ENCODE results near the gene CXCR4.

Gene CXCR4

DNA sequence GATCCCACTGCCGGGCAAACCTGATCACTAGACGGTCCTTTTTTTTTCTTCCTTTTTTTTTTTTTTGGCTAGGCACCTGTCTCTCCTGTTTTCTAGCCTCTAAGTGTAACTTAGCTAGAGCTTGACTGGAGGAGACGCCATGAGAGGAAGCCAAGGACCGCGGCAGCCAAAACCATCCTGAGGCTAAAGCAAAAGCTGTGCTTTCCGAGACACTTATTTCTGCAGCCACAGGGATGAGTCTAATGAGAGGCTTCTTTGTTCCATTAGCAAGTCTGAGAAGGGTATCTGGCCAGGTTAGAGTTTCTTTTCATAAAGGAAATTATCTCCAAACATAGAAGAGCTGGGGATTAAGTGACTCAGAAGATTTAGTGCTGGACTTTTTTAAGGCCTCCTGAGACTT, 7.3 kb upstream of the CXCR4 start:
- no peak overlapping the region for H3K27ac ChIP-seq (ENCODE audit: low read length)
- H3K36me3 ChIP-seq (ENCODE audit: control insufficient read depth, insufficient read depth, low read length) = no peaks in the 10 kb centered on the region
- H3K4me3 ChIP-seq (ENCODE audit: low read length) = no peak overlapping the region
- H3K27me3 ChIP-seq (ENCODE audit: control insufficient read depth, insufficient read depth, low read length) = no peaks in the 10 kb centered on the region
- H3K9me3 ChIP-seq (ENCODE audit: control insufficient read depth, insufficient read depth, low read length) = no peaks in the 10 kb centered on the region
- no peak for DNase-seq (ENCODE audit: low read depth, low spot score)
- no CpG with 5 or more reads among the region's 6 CpGs for WGBS (ENCODE audit: insufficient coverage, insufficient read length)
- H3K4me1 ChIP-seq (ENCODE audit: control insufficient read depth, insufficient read depth, low read length) = peaks cover 2% of the 10 kb centered on the region; the same call in 1 of the 2 replicates

DNA sequence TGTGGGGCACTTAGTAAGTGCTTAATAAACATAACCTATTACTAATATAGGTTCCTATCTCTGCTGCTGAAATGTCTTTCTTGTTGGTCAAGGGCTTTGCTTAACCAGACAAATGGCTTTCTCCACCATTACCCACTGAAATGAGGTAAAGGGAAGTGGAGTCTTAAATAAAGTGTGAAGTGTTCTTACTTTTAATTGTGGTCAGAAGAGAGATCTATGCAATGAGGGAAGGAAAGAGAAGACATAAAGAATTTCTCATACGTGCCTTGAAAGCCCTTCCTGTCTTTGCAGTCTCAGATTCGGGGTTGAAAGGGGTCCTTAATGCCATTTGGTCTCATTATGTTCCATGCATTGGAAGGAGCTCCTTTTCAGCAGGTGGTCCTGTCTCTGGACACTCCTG, 6.9 kb upstream of the CXCR4 start:
- H3K4me3 ChIP-seq (ENCODE audit: low read length) = no peak overlapping the region
- H3K36me3 ChIP-seq (ENCODE audit: control insufficient read depth, insufficient read depth, low read length) = no peaks in the 10 kb centered on the region
- peaks cover 2% of the 10 kb centered on the region for H3K4me1 ChIP-seq (ENCODE audit: control insufficient read depth, insufficient read depth, low read length)
- no peak for DNase-seq (ENCODE audit: low read depth, low spot score)
- no CpG with 5 or more reads among the region's 2 CpGs for WGBS (ENCODE audit: insufficient coverage, insufficient read length)
- H3K27me3 ChIP-seq (ENCODE audit: control insufficient read depth, insufficient read depth, low read length) = no peaks in the 10 kb centered on the region
- H3K9me3 ChIP-seq (ENCODE audit: control insufficient read depth, insufficient read depth, low read length) = no peaks in the 10 kb centered on the region
- H3K27ac ChIP-seq (ENCODE audit: low read length) = no peak overlapping the region

DNA sequence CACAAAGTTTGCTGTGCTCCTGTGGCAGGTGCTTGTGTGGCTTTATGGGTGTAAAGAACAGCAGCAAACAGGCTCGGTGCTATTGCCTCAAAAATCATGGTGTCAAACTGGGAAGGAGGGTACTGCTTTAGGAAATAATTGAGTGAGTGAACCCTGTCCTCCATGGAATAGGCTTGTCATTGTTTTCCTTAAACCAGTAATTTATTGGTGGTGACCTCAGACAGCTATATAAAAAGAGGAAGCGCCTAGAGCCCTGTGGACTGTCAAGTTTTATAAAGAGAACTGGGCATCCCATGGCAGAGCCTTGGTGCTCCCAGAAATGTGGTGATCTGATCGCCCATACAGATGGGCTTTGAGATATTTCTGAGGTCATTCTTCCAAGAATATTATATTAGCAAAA, 4.7 kb upstream of the CXCR4 start:
- Histone ChIP-seq H3K27ac (ENCODE audit: low read length) (no peak overlapping the region), H3K4me1 (ENCODE audit: control insufficient read depth, insufficient read depth, low read length) (peaks cover 2% of the 10 kb centered on the region), H3K36me3 (ENCODE audit: control insufficient read depth, insufficient read depth, low read length) (no peaks in the 10 kb centered on the region), H3K27me3 (ENCODE audit: control insufficient read depth, insufficient read depth, low read length) (no peaks in the 10 kb centered on the region), H3K9me3 (ENCODE audit: control insufficient read depth, insufficient read depth, low read length) (no peaks in the 10 kb centered on the region), H3K4me3 (ENCODE audit: low read length) (no peak overlapping the region)
- no peak for DNase-seq (ENCODE audit: low read depth, low spot score)
- no CpG with 5 or more reads among the region's 3 CpGs for WGBS (ENCODE audit: insufficient coverage, insufficient read length)

DNA sequence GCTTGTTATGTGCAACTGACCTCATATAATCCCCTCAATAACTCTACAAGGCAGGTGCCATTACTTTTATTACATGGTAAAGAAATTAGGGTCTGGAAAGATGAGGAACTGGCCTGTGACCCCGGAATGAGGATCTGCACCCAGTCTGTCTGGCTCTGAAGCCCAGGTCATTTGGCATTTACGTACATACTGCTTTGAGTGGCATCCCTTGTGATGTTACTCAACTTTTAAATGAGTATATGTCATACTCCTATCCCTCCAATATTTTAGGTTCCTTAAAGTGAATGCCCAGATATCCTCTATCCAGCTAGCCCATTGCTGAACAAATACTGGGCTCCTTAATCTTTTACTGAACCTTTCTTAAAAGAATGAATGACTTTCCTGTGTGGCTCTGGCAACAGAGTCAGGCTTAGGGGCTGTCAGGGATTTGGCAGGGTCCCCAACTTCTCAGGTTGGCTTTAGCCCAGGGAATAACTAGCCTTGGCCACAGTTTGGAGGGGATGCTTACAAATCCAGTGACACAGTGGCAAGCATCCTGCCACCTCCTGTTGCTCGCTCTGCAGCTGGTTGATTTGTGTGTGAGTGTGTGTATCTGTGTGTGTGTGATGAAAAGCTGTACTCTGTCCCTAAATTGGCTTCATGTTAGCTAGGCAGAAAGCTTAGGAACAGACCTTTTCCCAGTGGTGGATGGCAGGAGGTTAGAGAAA, 3.4 kb upstream of the CXCR4 start:
- Histone ChIP-seq H3K4me3 (ENCODE audit: low read length) (no peak overlapping the region), H3K4me1 (ENCODE audit: control insufficient read depth, insufficient read depth, low read length) (peaks cover 3% of the 10 kb centered on the region; the same call in 1 of the 2 replicates), H3K36me3 (ENCODE audit: control insufficient read depth, insufficient read depth, low read length) (no peaks in the 10 kb centered on the region), H3K9me3 (ENCODE audit: control insufficient read depth, insufficient read depth, low read length) (no peaks in the 10 kb centered on the region), H3K27me3 (ENCODE audit: control insufficient read depth, insufficient read depth, low read length) (peaks cover 12% of the 10 kb centered on the region), H3K27ac (ENCODE audit: low read length) (no peak overlapping the region)
- WGBS (ENCODE audit: insufficient coverage, insufficient read length) = no CpG with 5 or more reads among the region's 3 CpGs
- no peak for DNase-seq (ENCODE audit: low read depth, low spot score)

- H3K27ac ChIP-seq (ENCODE audit: low read length) = no peak overlapping the region
- peak overlapping the region; percentile 54; the same call in 1 of the 2 replicates for H3K4me3 ChIP-seq (ENCODE audit: low read length)
- WGBS (ENCODE audit: insufficient coverage, insufficient read length) = no CpG with 5 or more reads among the region's 16 CpGs
- DNase-seq (ENCODE audit: low read depth, low spot score) = no peak
- peaks cover 13% of the 10 kb centered on the region for H3K27me3 ChIP-seq (ENCODE audit: control insufficient read depth, insufficient read depth, low read length)
- H3K4me1 ChIP-seq (ENCODE audit: control insufficient read depth, insufficient read depth, low read length) = peaks cover 1% of the 10 kb centered on the region; the same call in 1 of the 2 replicates
- no peaks in the 10 kb centered on the region for H3K9me3 ChIP-seq (ENCODE audit: control insufficient read depth, insufficient read depth, low read length)
- H3K36me3 ChIP-seq (ENCODE audit: control insufficient read depth, insufficient read depth, low read length) = no peaks in the 10 kb centered on the region
These were observed 2.0 kb upstream of the CXCR4 start for GRCh38 chr2:136119717-136120675.

DNA sequence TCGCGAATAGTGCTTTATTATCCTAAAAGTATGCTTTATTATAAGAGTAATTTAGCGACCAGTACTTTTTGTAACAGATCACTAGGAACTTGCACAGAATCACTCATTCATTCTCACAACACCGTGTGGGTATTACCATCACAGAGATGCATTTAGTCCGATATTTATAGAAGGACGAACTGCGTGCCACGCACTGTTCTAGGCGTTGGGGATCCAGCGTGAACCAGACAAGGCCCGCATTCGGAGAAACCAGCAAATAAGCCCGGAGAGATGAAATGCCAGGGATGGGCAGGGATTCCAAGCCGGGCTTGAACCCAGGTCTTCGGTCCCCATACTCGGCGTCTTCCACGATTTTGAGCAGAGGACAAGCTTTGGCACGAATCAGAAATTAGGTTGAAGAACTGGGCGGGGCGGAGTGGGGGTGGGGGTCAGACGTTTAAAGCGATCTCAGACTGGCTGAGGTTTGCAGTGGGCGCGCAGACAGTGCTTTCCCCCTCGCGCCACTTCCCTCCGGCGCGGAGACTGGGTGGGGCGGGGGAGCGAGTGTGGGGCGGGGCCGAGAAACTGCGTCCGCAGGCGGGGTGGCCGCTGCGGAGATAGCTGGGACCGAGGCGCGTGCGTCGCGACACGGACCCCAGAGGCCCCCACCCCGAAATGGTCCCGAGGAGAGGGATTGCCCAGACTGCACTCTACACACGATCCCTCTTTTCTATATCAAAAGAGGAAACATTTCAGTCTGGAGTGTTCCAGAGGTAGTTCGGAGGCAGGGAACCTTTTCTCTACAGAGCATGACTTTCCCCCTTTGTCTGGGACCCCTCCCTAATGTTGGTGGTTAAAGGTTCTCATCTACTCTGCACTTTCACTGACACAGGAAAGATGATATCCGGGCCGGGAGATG, 1.1 kb upstream of the CXCR4 start:
- Histone ChIP-seq H3K4me3 (ENCODE audit: low read length) (peak overlapping the region; percentile 54; the same call in 1 of the 2 replicates), H3K27me3 (ENCODE audit: control insufficient read depth, insufficient read depth, low read length) (peaks cover 13% of the 10 kb centered on the region), H3K4me1 (ENCODE audit: control insufficient read depth, insufficient read depth, low read length) (peaks cover 1% of the 10 kb centered on the region; the same call in 1 of the 2 replicates), H3K27ac (ENCODE audit: low read length) (no peak overlapping the region), H3K9me3 (ENCODE audit: control insufficient read depth, insufficient read depth, low read length) (no peaks in the 10 kb centered on the region), H3K36me3 (ENCODE audit: control insufficient read depth, insufficient read depth, low read length) (no peaks in the 10 kb centered on the region)
- no CpG with 5 or more reads among the region's 52 CpGs for WGBS (ENCODE audit: insufficient coverage, insufficient read length)
- no peak for DNase-seq (ENCODE audit: low read depth, low spot score)

DNA sequence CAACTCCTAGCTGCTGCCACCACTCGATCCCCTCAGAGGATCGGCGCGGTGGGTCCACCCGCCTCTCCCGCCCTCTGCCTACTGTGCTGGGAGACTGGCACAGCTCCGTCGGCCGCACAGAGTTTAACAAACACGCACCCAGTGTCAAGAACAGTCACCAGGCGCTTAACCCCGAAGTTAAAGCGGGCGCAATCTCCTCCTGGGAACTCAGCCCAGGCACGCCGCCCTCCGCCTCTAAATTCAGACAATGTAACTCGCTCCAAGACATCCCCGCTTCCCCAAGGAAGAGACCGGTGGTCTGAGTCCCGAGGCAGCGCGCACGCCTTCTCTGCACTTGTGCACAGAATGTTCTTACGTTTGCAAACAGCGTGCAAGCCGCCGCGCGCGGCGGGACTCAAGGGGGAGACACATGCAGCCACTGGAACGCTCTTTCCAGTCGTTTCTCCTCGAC, 533 bp downstream of the CXCR4 start:
- Histone ChIP-seq H3K4me1 (ENCODE audit: control insufficient read depth, insufficient read depth, low read length) (peaks cover 1% of the 10 kb centered on the region; the same call in 1 of the 2 replicates), H3K9me3 (ENCODE audit: control insufficient read depth, insufficient read depth, low read length) (no peaks in the 10 kb centered on the region), H3K27ac (ENCODE audit: low read length) (no peak overlapping the region), H3K4me3 (ENCODE audit: low read length) (peak overlapping the region; percentile 42; the same call in 1 of the 2 replicates), H3K36me3 (ENCODE audit: control insufficient read depth, insufficient read depth, low read length) (no peaks in the 10 kb centered on the region), H3K27me3 (ENCODE audit: control insufficient read depth, insufficient read depth, low read length) (peaks cover 13% of the 10 kb centered on the region)
- no peak for DNase-seq (ENCODE audit: low read depth, low spot score)
- WGBS (ENCODE audit: insufficient coverage, insufficient read length) = no CpG with 5 or more reads among the region's 35 CpGs

- H3K9me3 ChIP-seq (ENCODE audit: control insufficient read depth, insufficient read depth, low read length) = no peaks in the 10 kb centered on the region
- peaks cover 1% of the 10 kb centered on the region; the same call in 1 of the 2 replicates for H3K4me1 ChIP-seq (ENCODE audit: control insufficient read depth, insufficient read depth, low read length)
- no peak for DNase-seq (ENCODE audit: low read depth, low spot score)
- no peaks in the 10 kb centered on the region for H3K36me3 ChIP-seq (ENCODE audit: control insufficient read depth, insufficient read depth, low read length)
- H3K27me3 ChIP-seq (ENCODE audit: control insufficient read depth, insufficient read depth, low read length) = peaks cover 13% of the 10 kb centered on the region
- H3K27ac ChIP-seq (ENCODE audit: low read length) = no peak overlapping the region
- WGBS (ENCODE audit: insufficient coverage, insufficient read length) = no CpG with 5 or more reads among the region's 57 CpGs
- peak overlapping the region; percentile 42 for H3K4me3 ChIP-seq (ENCODE audit: low read length)
These were observed 1.0 kb downstream of the CXCR4 start for GRCh38 chr2:136116813-136117390.

- no peaks in the 10 kb centered on the region for H3K9me3 ChIP-seq (ENCODE audit: control insufficient read depth, insufficient read depth, low read length)
- H3K27me3 ChIP-seq (ENCODE audit: control insufficient read depth, insufficient read depth, low read length) = peaks cover 13% of the 10 kb centered on the region
- H3K36me3 ChIP-seq (ENCODE audit: control insufficient read depth, insufficient read depth, low read length) = no peaks in the 10 kb centered on the region
- peaks cover 1% of the 10 kb centered on the region; the same call in 1 of the 2 replicates for H3K4me1 ChIP-seq (ENCODE audit: control insufficient read depth, insufficient read depth, low read length)
- no peak overlapping the region for H3K27ac ChIP-seq (ENCODE audit: low read length)
- DNase-seq (ENCODE audit: low read depth, low spot score) = no peak
- no CpG with 5 or more reads among the region's 30 CpGs for WGBS (ENCODE audit: insufficient coverage, insufficient read length)
- peak overlapping the region; percentile 42 for H3K4me3 ChIP-seq (ENCODE audit: low read length)
These were observed 1.7 kb downstream of the CXCR4 start for GRCh38 chr2:136116151-136116812.
